ENCODE results near the gene FASTK.

- no peak for TF ChIP-seq ATF3 (IDR thresholded peaks at IDR 0.05)
- TF ChIP-seq CTCF (IDR thresholded peaks at IDR 0.05 in 2 of 3, conservative IDR thresholded peaks at IDR 0.05 in 1 of 3; ENCODE audit: borderline replicate concordance in 1 of 3, insufficient read depth in 1 of 3, low read depth in 2 of 3, low read length in 2 of 3): no peak
- TF ChIP-seq RAD21 (IDR thresholded peaks at IDR 0.05; ENCODE audit: low read depth): no peak
- TF ChIP-seq EZH2 (IDR thresholded peaks at IDR 0.05): no peak
- TF ChIP-seq MAX (IDR thresholded peaks at IDR 0.05): no peak
- TF ChIP-seq REST (IDR thresholded peaks at IDR 0.05; ENCODE audit: low read depth): no peak
- TF ChIP-seq POLR2A (IDR thresholded peaks at IDR 0.05; ENCODE audit: borderline replicate concordance, extremely low read depth, insufficient read depth, insufficient read length): no peak
- peak; percentile 90 for TF ChIP-seq POLR2AphosphoS5 (IDR thresholded peaks at IDR 0.05; ENCODE audit: low read depth, low read length)
- no peak for TF ChIP-seq JUND (IDR thresholded peaks at IDR 0.05)
- TF ChIP-seq ZNF274 (IDR thresholded peaks at IDR 0.05; ENCODE audit: low read depth, low read length): no peak
- TF ChIP-seq SRF (IDR thresholded peaks at IDR 0.05; ENCODE audit: low read depth): no peak
- no peak for TF ChIP-seq TCF7L2 (IDR thresholded peaks at IDR 0.05; ENCODE audit: borderline replicate concordance, extremely low read depth, insufficient read depth, insufficient read length)
- no peak for TF ChIP-seq ZBTB33 (IDR thresholded peaks at IDR 0.05; ENCODE audit: extremely low read depth, insufficient replicate concordance, low read length)
Observed at GRCh38 chr7:151115836-151116418, 35.3 kb upstream of the FASTK start.

Measured in HCT116 (cell line).